GM23338 (cell line): ENCODE results near the gene IFT43. TPM values are rescaled to one million over a fixed set of nuclear protein-coding genes. Genes with fewer than 3 reads are reported as not detected.

Experiments used
- ATAC-seq: fragments of 200-7000 bp; cut with Tn5 transposase; 3 replicates; pipeline ENCODE4 v1.9.1; 2020
- DNase-seq: peaks from one replicate; pipeline ENCODE4 v3.0.0-alpha.2; 2015; ENCODE audit warnings: low spot score
- H2AFZ ChIP-seq: fragments of 200-600 bp; sonication (generic); 2 replicates; pipeline ENCODE4 v1.8.0; 2016; ENCODE audit warnings: antibody characterized with exemption, mild to moderate bottlenecking, moderate library complexity
- H3F3A ChIP-seq: fragments of 200-600 bp; sonication (generic); replicated peaks from 2 replicates; pipeline ENCODE4 v1.8.0; 2017; ENCODE audit warnings: antibody characterized with exemption, mixed run types, low read depth
- H3K27ac ChIP-seq: fragments of 200-600 bp; sonication (generic); 2 replicates; pipeline ENCODE4 v1.6.1; 2016; ENCODE audit warnings: low read depth
- H3K27me3 ChIP-seq: fragments of 200-600 bp; sonication (generic); 2 replicates; pipeline ENCODE4 v1.8.0; 2016; ENCODE audit warnings: mild to moderate bottlenecking, mixed run types, moderate library complexity; ENCODE audit not compliant: insufficient read depth
- H3K36me3 ChIP-seq: fragments of 200-600 bp; sonication (generic); 2 replicates; pipeline ENCODE4 v1.8.0; 2016; ENCODE audit warnings: mild to moderate bottlenecking; ENCODE audit not compliant: insufficient read depth
- H3K4me1 ChIP-seq: fragments of 200-600 bp; sonication (generic); 2 replicates; pipeline ENCODE4 v1.8.0; 2016; ENCODE audit warnings: mild to moderate bottlenecking, moderate library complexity; ENCODE audit not compliant: insufficient read depth
- H3K4me2 ChIP-seq: fragments of 200-600 bp; sonication (generic); 2 replicates; pipeline ENCODE4 v1.7.1; 2017; ENCODE audit warnings: mixed run types
- H3K4me3 ChIP-seq: fragments of 200-600 bp; sonication (generic); 2 replicates; pipeline ENCODE4 v1.6.1; 2016; ENCODE audit warnings: mixed run types
- H3K79me2 ChIP-seq: fragments of 200-600 bp; sonication (generic); replicated peaks from 2 replicates; pipeline ENCODE4 v1.8.0; 2017; ENCODE audit warnings: mild to moderate bottlenecking; ENCODE audit not compliant: insufficient read depth
- H3K9me2 ChIP-seq: fragments of 200-600 bp; sonication (generic); 2 replicates; pipeline ENCODE4 v1.8.0; 2017; ENCODE audit not compliant: insufficient read depth
- H4K20me1 ChIP-seq: fragments of 200-600 bp; sonication (generic); replicated peaks from 2 replicates; pipeline ENCODE4 v1.8.0; 2017; ENCODE audit warnings: mild to moderate bottlenecking; ENCODE audit not compliant: insufficient read depth
- H3K27ac Mint-ChIP-seq: 2 replicates; pipeline ENCODE4 v1.8.0; 2020; ENCODE audit warnings: inconsistent platforms, mild to moderate bottlenecking, moderate library complexity, mixed read lengths
- H3K27me3 Mint-ChIP-seq: 3 replicates; pipeline ENCODE4 v1.8.0; 2022; ENCODE audit warnings: low read depth, mild to moderate bottlenecking, moderate library complexity, mixed read lengths, inconsistent platforms; ENCODE audit not compliant: insufficient read depth, poor library complexity
- H3K36me3 Mint-ChIP-seq: 3 replicates; pipeline ENCODE4 v1.8.0; 2021; ENCODE audit warnings: low read depth, mild to moderate bottlenecking, inconsistent platforms, moderate library complexity, mixed read lengths
- H3K4me1 Mint-ChIP-seq: 3 replicates; pipeline ENCODE4 v1.8.0; 2020; ENCODE audit warnings: mild to moderate bottlenecking, inconsistent platforms, mixed read lengths
- H3K4me3 Mint-ChIP-seq: 3 replicates; pipeline ENCODE4 v1.8.0; 2021; ENCODE audit warnings: moderate library complexity, mild to moderate bottlenecking, inconsistent platforms, mixed read lengths
- H3K9me3 Mint-ChIP-seq: 3 replicates; pipeline ENCODE4 v1.8.0; 2020; ENCODE audit warnings: moderate library complexity, mild to moderate bottlenecking, inconsistent platforms, mixed read lengths
- EZH2phosphoT487 ChIP-seq: fragments of 200-600 bp; sonication (generic); IDR thresholded peaks from one replicate; pipeline ENCODE4 v1.8.1; 2018; ENCODE audit warnings: antibody characterized with exemption; ENCODE audit not compliant: unreplicated experiment
- JUNB ChIP-seq: IDR thresholded peaks from one replicate; pipeline ENCODE4 v1.6.1; 2016; ENCODE audit warnings: antibody characterized with exemption; ENCODE audit not compliant: unreplicated experiment
- NANOG ChIP-seq: IDR thresholded peaks from 2 replicates; pipeline ENCODE4 v1.6.1; 2016; ENCODE audit warnings: antibody characterized with exemption, borderline replicate concordance
- ZNF331 ChIP-seq: fragments of 250-450 bp; sonication (Bioruptor Pico); IDR thresholded peaks from 2 replicates; pipeline ENCODE4 v1.5.0; 2020; ENCODE audit warnings: low read depth, mild to moderate bottlenecking, moderate library complexity
- polyA plus RNA-seq: library from polyadenylated mRNA; unstranded; fragments of >200 nt; fragmentation: Nextera tagmentation; extraction: Ambion mirVana; gene quantifications from 2 replicates; pipeline ENCODE4 v1.2.1, GENCODE V29; 2016
- total RNA-seq: library from RNA; depleted of rRNA; stranded (reverse); fragments of >200 nt; shearing (Covaris generic); gene quantifications from 2 replicates; pipeline ENCODE4 v1.2.3, GENCODE V29; 2014
- TF ChIP-seq, protein P1 (sequence below): IDR thresholded peaks from one replicate; pipeline ENCODE4 v1.6.1; 2018; ENCODE audit warnings: antibody characterized with exemption; ENCODE audit not compliant: unreplicated experiment
- TF ChIP-seq, protein P2 (sequence below): fragments of 250-450 bp; sonication (Bioruptor Pico); IDR thresholded peaks from 2 replicates; pipeline ENCODE4 v1.5.0; 2020; ENCODE audit warnings: mild to moderate bottlenecking, moderate library complexity

The IFT43 gene
- total and polyA plus RNA-seq, 2 experiments from 2014 or later, result 21.5 to 43.1 TPM

DNA sequence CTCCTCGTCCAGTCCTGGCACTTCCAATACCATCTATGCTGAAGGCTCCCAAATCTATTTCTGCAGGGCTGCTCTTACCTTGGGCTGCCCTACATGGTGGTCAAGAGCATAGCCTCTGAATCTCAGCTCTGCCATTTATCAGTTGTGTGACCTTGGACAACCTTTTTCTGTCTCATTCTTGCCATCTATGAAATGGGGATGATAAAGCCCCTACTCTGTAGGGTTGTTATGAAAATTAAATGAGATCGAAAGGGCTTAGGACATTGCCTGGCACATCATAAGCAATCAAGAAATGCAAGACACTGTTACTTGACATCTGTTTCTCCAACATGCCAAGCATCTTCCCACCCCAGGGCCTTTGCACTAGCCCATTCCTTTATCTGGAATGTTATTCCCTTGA, 120.6 kb downstream of the IFT43 start:
- Histone ChIP-seq H3K27me3 (no peaks in the 10 kb centered on the region), H2AFZ (no peak overlapping the region), H3K27ac (no peak overlapping the region), H4K20me1 (no peaks in the 10 kb centered on the region), H3K36me3 (no peaks in the 10 kb centered on the region), H3K9me2 (0 out of 2 replicates have a peak, but pooled peaks cover 5% of the 10 kb centered on the region), H3F3A (no peaks in the 10 kb centered on the region), H3K4me2 (no peak overlapping the region), H3K4me1 (no peaks in the 10 kb centered on the region; the same call in 1 of the 2 replicates), H3K79me2 (no peaks in the 10 kb centered on the region), H3K4me3 (no peak overlapping the region)
- no peak for DNase-seq
- no peak overlapping the region; the same call in 2 of the 3 replicates for H3K4me3 Mint-ChIP-seq
- peaks cover 18% of the 10 kb centered on the region for H3K4me1 Mint-ChIP-seq
- no peak overlapping the region for H3K27ac Mint-ChIP-seq
- H3K9me3 Mint-ChIP-seq, result no peaks in the 10 kb centered on the region
- ATAC-seq, result no peak
- H3K27me3 Mint-ChIP-seq, result peaks cover 5% of the 10 kb centered on the region
- TF ChIP-seq, protein P1, sequence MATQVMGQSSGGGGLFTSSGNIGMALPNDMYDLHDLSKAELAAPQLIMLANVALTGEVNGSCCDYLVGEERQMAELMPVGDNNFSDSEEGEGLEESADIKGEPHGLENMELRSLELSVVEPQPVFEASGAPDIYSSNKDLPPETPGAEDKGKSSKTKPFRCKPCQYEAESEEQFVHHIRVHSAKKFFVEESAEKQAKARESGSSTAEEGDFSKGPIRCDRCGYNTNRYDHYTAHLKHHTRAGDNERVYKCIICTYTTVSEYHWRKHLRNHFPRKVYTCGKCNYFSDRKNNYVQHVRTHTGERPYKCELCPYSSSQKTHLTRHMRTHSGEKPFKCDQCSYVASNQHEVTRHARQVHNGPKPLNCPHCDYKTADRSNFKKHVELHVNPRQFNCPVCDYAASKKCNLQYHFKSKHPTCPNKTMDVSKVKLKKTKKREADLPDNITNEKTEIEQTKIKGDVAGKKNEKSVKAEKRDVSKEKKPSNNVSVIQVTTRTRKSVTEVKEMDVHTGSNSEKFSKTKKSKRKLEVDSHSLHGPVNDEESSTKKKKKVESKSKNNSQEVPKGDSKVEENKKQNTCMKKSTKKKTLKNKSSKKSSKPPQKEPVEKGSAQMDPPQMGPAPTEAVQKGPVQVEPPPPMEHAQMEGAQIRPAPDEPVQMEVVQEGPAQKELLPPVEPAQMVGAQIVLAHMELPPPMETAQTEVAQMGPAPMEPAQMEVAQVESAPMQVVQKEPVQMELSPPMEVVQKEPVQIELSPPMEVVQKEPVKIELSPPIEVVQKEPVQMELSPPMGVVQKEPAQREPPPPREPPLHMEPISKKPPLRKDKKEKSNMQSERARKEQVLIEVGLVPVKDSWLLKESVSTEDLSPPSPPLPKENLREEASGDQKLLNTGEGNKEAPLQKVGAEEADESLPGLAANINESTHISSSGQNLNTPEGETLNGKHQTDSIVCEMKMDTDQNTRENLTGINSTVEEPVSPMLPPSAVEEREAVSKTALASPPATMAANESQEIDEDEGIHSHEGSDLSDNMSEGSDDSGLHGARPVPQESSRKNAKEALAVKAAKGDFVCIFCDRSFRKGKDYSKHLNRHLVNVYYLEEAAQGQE, result no peak
- TF ChIP-seq JUNB, result no peak
- H3K36me3 Mint-ChIP-seq, result no peaks in the 10 kb centered on the region

DNA sequence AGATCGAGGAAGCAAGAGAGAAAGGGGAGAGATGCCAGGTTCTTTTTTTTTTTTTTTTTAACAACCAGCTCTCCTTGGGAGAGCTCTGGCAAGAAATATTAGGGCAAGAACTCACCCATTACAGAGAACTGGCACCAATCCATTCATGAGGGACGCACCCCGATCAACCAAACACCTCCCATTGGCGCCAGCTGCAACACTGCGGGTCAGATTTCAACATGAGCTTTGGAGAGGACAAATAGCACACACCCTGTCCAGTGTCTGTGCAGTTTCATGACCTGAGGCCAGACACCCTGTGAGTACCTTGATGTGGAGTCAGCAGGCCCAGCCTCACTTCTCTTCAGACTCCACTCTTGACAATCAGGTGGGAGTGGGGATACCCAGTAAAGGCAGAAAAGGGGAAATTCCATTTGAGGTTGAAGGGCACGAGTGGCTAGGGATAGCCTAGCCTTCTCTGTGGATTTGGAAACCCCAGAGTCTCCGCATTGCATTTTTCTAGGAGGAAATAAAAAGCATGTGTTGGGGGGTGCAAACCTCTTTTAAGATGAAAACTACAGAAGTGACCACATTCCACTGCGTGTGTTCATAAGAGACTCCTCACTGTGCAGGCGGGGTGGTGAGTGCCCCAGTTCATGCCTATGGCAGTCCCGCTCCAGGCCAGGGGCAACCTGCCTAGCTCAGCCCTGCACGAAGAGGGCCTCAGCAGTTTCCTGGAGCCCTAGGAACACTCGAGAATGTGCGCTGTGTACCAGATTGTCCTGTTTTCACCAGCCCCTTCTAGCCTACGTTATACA, 123.7 kb downstream of the IFT43 start:
- no peak for DNase-seq
- H3K27me3 Mint-ChIP-seq, result peaks cover 18% of the 10 kb centered on the region
- H2AFZ ChIP-seq, result no peak overlapping the region
- H3K9me3 Mint-ChIP-seq, result peaks cover 6% of the 10 kb centered on the region; the same call in 2 of the 3 replicates
- H3K4me1 ChIP-seq, result peaks cover 19% of the 10 kb centered on the region
- no peaks in the 10 kb centered on the region for H4K20me1 ChIP-seq
- H3K27ac ChIP-seq, result no peak overlapping the region
- peaks cover 7% of the 10 kb centered on the region for H3K36me3 Mint-ChIP-seq
- no peak overlapping the region for H3K4me3 ChIP-seq
- no peak overlapping the region for H3K4me3 Mint-ChIP-seq
- peaks cover 9% of the 10 kb centered on the region; the same call in 1 of the 2 replicates for H3K9me2 ChIP-seq
- H3K27me3 ChIP-seq, result no peaks in the 10 kb centered on the region
- no peaks in the 10 kb centered on the region for H3K79me2 ChIP-seq
- no peaks in the 10 kb centered on the region for H3K36me3 ChIP-seq
- ATAC-seq, result no peak
- H3K4me1 Mint-ChIP-seq, result peaks cover 33% of the 10 kb centered on the region
- no peak overlapping the region for H3K4me2 ChIP-seq
- no peak overlapping the region for H3K27ac Mint-ChIP-seq
- H3F3A ChIP-seq, result peaks cover 16% of the 10 kb centered on the region; the same call in 1 of the 2 replicates
- TF ChIP-seq ZNF331 (no peak), EZH2phosphoT487 (no peak), NANOG (no peak)
- TF ChIP-seq, protein P2, sequence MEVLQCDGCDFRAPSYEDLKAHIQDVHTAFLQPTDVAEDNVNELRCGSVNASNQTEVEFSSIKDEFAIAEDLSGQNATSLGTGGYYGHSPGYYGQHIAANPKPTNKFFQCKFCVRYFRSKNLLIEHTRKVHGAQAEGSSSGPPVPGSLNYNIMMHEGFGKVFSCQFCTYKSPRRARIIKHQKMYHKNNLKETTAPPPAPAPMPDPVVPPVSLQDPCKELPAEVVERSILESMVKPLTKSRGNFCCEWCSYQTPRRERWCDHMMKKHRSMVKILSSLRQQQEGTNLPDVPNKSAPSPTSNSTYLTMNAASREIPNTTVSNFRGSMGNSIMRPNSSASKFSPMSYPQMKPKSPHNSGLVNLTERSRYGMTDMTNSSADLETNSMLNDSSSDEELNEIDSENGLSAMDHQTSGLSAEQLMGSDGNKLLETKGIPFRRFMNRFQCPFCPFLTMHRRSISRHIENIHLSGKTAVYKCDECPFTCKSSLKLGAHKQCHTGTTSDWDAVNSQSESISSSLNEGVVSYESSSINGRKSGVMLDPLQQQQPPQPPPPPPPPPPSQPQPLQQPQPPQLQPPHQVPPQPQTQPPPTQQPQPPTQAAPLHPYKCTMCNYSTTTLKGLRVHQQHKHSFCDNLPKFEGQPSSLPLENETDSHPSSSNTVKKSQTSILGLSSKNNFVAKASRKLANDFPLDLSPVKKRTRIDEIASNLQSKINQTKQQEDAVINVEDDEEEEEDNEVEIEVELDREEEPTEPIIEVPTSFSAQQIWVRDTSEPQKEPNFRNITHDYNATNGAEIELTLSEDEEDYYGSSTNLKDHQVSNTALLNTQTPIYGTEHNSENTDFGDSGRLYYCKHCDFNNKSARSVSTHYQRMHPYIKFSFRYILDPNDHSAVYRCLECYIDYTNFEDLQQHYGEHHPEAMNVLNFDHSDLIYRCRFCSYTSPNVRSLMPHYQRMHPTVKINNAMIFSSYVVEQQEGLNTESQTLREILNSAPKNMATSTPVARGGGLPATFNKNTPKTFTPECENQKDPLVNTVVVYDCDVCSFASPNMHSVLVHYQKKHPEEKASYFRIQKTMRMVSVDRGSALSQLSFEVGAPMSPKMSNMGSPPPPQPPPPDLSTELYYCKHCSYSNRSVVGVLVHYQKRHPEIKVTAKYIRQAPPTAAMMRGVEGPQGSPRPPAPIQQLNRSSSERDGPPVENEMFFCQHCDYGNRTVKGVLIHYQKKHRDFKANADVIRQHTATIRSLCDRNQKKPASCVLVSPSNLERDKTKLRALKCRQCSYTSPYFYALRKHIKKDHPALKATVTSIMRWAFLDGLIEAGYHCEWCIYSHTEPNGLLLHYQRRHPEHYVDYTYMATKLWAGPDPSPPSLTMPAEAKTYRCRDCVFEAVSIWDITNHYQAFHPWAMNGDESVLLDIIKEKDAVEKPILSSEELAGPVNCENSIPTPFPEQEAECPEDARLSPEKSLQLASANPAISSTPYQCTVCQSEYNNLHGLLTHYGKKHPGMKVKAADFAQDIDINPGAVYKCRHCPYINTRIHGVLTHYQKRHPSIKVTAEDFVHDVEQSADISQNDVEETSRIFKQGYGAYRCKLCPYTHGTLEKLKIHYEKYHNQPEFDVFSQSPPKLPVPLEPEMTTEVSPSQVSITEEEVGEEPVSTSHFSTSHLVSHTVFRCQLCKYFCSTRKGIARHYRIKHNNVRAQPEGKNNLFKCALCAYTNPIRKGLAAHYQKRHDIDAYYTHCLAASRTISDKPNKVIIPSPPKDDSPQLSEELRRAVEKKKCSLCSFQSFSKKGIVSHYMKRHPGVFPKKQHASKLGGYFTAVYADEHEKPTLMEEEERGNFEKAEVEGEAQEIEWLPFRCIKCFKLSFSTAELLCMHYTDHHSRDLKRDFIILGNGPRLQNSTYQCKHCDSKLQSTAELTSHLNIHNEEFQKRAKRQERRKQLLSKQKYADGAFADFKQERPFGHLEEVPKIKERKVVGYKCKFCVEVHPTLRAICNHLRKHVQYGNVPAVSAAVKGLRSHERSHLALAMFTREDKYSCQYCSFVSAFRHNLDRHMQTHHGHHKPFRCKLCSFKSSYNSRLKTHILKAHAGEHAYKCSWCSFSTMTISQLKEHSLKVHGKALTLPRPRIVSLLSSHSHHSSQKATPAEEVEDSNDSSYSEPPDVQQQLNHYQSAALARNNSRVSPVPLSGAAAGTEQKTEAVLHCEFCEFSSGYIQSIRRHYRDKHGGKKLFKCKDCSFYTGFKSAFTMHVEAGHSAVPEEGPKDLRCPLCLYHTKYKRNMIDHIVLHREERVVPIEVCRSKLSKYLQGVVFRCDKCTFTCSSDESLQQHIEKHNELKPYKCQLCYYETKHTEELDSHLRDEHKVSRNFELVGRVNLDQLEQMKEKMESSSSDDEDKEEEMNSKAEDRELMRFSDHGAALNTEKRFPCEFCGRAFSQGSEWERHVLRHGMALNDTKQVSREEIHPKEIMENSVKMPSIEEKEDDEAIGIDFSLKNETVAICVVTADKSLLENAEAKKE (CRISPR knock-in tag), result no peak
- TF ChIP-seq, protein P1, result no peak
